NCI-H2196 (cell line): ENCODE results near the gene EYA3.

Source experiments
- DNase-seq: peaks from one replicate; lab custom pipeline; 2025; ENCODE audit not compliant: unreplicated experiment; lab: John Stamatoyannopoulos, UW

EYA3 gene

DNA sequence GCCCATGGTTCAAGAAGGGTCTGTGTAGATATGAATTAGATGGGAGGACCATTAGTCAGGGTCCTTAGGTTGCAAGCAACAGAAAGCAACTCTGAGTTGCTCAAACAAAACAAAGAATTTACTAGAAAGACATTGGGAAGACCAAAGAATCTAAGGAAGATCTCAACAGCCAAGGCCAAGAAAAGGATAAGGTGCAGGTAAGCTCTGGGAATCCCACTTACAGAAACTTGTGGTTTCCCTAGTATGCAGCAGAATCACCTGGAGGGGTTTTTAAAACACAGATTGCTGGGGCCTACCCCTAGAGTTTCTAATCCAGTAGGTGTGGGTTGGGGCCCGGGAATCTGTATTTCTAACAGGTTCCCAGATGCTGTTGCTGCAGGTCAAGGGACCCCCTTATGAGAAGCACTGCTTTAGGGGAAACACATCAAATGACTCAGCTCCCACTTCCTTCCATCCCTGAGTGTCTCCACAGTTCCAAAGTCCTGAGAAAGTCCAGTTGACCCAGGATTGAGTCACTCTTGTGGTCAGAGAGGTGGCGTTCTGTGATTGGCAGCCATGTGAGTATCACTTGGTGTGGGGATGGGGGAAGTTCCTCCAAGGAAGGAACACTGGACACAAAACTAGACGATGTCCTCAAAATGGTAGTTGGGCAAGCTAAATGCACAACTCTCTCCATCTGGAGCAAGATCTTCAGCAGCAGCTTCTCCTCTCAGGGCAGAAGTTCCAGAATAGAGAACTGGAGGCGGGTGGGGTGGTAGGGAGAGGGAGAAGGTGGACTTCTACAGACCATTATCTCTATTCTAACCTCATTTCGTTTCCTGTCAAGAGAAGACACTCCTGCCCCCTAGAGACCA, 24.2 kb upstream of the EYA3 start:
- DNase-seq = no peak

DNA sequence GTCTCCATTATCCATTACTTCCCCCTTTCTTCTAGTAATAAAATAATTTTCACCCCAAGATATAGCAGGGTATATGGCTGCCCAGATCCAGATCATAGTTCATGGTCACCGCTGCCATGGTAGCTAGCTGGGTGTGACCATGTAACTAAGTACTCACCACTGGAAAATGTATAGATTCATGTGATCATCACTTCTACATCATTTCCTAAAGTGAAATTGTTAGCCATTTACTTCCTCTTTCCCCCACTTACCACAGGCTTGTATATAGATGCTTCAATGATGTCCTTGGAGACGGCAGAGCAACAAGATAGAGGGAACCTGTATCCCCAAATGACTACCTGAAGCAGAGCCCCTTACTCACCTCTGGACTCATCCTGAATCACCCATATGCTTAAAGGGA, 22.7 kb upstream of the EYA3 start:
- DNase-seq = no peak

DNA sequence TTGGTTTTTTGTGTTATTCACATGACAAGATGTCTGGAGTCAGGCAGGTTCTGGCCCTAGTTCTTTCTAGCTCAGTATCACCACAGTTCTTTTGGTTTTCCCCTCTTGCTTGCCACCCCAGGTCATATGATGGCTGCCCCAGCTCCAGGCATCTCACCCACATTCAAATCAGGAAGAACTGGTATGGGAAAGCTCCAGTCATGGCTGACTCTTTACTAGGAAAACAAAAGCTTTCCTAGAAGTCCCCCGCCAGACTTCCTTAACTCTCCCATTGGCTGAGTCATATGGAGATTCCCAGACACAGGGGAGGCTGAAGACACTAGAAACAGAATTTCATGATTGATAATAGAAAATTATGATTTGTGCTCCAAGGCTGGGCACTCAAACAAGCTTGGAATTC, 22.1 kb upstream of the EYA3 start:
- DNase-seq = no peak

DNA sequence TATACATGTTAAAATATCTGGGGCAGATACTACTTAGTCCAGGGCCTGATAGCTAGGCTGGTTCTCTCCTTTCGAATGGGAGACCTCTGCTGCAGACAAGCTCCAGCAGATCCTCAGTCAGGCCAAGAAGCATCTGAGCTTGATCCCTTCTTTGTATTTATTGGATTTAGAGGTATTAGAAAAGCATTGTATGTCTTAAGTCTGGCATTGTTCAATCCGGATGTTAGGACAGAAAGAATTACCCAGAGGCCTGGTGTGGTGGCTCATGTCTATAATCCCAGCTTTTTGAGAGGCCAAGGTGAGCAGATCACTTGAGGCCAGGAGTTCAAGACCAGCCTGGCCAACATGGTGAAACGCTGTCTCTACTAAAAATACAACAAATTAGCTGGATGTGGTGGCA, 21.2 kb upstream of the EYA3 start:
- no peak for DNase-seq

DNA sequence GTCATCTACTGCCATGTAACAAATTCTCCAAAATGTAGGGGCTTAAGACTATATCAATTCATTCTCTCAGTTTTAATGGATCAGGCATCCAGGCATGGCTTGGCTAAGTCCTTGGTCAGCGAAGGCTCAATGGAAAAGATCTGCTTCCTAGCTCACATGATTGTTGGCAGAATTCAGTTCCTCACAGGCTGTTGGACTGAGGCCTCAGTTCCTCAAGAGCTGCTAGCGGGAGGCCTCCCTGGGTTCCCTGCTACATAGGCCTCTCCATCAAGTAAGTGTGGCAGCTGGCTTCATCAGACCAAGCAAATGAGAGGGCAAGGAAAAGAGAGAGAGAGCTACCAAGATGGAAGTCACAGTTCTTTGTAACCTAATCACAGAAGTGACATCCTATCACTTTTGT, 19.6 kb upstream of the EYA3 start:
- no peak for DNase-seq

DNA sequence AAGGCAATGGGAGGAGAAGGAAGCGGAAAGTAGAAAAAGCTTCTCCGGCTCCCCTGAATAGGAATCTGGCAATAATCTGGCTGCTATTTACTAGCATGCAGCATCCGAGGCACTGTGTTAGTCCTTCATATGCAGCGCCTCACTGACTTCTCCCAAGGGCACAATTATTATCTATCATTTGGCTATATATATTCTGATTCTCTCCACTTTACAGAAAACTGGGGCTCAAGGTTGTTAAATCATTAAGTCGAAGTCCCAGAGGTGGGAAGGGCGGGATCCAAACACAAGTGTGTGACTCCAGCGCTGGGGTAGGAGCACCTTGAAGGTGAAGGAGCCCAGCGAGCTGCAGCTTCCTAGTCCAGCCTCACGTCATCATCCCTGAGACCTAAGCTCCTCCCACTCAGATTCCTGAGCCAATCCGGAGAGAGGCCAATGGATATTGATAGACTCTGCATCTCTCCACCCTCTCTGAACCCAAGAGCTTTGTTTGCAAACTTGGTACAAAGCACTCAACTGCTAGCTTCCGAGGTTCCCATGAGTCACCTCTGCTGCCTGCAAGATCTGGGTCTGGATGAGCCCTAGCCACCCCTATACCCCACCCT, 16.6 kb upstream of the EYA3 start:
- DNase-seq = no peak

DNA sequence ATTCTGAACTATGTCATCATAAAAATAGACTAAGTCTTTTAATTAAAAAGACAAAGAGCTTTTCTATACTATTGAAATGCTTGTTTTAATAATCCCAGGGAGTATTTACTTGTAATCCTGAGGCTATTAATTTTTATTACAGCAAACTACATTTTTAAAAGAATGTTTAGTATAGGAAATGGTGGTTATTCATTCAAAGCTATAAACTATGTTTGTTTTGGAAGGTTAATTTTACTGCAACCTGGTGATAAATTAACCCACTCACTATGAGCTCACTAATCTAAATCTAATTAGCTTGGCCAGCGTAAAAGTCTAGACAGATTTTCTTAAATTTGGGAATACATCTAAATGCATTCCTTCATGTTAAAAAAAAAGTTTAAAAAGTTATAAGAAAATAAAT, 13.8 kb upstream of the EYA3 start:
- DNase-seq = no peak

DNA sequence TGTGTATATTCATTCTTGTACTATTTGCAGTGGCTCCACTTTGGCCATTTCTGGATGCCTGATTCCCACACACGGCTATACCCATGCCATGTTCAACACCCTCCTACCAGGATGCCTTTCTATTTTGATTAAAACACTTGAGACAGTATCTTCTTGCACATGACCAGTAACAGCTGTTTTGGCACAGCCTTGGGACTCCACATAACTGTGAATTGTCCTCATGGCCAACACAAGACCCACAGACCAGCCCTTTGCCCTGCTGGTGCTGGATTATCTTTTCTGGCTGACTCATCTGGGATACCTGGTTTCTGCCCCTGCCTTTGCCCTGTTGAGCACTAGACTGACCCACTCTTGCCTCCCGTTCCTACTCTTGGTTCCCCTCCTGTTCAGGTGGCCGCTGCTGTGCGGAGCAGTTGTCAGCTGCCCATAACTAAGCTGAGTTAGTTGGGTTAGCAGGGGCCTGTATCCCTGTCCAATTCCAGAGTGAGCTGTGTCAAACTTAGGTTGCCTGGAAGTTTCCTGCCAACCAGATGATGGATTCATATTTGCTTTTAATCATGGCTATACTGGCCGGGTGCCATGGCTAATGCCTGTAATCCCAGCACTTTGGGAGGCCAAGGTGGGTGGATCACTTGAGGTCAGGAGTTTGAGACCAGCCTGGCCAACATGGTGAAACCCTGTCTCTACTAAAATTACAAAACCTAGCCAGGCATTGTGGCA, 10.8 kb upstream of the EYA3 start:
- DNase-seq = no peak

DNA sequence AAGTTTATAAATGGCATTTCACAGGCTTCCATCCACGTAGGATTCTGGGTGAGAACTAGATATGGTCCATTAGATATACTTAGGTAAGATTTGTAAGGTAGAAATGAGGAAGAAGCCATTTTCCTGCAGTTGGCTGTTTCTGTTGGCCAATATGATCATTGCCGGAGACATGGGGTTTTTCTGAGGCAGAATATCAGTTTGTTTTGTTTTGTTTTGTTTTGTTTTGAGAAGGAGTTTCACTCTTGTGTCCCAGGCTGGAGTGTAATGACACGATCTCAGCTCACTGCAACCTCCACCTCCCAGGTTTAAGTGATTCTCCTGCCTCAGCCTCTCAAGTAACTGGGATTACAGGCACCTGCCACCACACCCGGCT, 8.7 kb upstream of the EYA3 start:
- no peak for DNase-seq

DNA sequence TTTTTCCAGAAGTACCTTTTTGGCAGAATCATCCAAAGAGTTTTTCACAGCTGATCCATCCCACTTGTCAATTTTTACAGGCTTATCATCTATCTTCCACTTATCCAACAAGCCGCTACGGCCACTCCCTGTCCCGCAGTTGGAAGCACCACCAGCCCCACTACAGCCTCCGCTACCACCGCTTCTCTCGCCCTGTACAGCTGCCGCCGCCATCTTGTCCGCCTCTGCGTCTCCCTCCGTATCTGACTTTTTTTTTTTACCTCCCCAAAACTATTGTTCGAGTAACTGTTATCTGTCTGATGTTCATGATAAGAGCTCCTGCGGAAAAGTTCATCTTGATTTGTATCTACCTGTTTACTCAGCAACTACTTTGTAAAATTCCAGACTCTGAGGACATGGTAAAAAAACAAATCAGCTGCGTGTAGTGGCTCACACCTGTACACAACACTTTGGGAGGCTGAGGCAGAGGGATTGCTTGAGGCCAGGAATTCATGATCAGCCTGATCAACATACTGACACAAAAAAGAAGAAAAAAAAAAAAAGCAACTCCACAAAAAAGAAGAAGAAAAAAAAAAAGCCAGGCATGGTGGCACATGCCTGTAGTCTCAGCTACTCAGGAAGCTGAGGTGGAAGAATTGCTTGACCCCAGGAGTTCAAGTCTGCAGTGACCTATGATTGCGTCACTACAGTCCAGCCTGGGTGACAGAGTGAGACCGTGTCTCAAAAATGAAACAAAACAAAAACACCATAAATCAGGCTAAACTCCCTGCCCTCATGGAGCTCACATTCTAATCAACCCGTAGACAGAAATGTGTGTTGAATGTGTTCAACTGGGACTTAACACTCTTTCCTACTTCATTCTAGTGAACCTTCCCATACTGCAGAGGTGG, 8.0 kb upstream of the EYA3 start:
- no peak for DNase-seq

DNA sequence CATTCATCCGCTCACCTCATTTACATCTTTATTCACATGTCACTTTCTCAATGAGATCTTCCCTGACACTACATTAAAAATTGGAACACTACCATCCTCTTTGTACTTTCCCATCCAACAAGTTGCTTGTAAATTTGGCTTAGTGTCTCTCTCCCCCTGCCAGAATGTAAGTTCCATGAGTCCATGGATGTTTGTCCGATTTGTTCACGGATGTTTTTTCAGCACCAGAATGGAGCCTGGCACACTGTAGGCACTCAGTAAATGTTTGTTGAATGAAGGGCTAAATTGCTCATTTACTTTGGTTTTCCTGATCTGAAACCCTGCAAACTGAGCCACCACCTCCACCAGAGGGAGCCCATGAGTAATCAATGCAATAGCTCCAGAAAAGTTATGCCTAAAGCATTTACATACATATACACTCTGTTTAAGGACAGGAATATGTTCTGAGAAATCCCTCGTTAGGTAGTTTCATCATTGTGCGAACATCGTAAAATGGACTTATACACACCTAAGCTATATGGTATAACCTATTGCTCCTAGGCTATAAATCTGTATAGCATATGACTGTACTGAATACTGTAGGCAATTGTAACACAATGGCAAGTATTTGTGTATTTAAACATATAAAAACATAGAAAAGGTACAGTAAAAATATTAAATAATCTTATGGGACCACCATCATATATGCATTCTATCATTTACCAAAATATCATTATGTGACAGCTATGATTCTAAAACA, 2.8 kb upstream of the EYA3 start:
- DNase-seq = peak; percentile 73

DNA sequence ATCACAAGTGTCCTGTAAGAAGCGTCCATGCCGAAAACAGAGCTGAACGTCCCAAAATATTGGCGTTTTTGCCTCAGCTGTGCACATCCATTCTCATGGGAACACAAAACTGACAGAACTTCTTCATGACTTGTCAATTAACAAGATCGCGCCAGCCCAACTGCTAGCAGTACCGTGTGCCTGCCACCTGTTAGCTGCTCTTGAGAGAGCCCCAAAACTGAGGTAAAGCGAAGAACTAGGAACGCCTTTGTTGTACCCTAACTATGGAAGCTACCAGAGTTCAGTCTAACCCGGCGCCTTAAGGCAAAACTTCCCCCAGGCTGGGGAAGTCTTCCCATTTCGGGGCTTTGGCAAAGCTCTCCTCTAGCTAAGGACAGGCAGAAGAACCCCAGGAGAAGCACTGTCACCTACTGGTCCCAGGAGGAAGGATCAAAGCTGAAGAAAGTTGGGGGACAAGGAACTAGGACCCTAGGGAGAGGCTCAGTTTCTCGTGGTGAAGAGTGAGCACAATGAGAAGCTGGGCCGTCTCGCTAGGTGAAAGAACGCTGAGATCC, 719 bp downstream of the EYA3 start:
- peak; percentile 7 for DNase-seq

DNA sequence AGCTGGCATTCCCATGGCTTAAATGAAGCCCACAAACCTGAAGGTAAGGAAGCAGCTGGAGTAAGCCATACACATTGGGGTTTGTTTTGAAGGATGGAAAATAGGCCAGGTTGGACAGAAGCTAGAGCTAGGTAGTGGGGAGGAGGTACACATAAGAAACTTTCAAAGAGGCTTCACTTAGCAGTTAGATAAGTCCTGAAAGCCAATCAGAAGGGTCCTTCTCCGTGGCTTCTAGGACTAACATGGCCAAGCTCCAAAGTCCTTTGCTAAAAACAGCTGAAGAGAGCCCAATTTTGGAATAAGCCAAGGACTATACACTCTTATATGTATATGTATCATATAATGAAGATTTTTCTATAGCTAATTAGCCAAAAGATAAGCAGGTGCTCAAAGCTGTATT, 1.8 kb downstream of the EYA3 start:
- no peak for DNase-seq

DNA sequence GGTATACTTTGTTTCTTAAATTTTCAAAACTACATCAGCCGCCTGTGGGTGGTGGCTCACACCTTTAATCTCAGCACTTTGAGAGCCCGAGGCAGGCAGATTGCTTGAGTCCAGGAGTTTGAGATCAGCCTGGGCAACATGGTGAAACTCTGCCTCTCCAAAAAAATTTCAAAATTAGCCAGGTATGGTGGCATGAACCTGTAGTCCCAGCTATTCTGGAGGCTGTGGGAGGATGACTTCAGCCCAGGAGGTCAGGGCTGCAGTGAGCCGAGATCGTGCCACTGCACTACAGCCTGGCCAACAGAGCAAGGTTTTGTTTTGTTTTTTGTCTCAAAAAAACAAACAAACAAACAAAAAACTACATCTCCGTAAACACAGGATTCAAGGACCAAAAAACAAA, 3.3 kb downstream of the EYA3 start:
- no peak for DNase-seq

DNA sequence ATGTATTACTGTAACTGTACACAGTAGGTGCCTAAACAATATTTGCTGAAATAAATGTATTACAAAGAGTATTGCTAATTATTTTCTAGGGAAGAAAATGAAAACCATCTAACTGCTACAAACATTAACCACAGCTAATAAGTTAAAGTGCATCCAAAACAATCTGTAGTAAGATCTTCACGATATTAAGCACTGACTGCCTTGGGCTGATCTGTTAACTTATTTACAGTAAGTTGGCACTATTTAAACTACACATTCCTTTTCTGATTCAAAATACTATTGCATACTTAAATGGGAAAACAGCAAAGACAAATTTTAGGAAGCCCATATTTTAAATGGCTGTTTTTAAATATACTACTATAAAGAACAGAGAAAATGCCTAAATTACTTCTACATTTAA, 4.5 kb downstream of the EYA3 start:
- DNase-seq = no peak

DNA sequence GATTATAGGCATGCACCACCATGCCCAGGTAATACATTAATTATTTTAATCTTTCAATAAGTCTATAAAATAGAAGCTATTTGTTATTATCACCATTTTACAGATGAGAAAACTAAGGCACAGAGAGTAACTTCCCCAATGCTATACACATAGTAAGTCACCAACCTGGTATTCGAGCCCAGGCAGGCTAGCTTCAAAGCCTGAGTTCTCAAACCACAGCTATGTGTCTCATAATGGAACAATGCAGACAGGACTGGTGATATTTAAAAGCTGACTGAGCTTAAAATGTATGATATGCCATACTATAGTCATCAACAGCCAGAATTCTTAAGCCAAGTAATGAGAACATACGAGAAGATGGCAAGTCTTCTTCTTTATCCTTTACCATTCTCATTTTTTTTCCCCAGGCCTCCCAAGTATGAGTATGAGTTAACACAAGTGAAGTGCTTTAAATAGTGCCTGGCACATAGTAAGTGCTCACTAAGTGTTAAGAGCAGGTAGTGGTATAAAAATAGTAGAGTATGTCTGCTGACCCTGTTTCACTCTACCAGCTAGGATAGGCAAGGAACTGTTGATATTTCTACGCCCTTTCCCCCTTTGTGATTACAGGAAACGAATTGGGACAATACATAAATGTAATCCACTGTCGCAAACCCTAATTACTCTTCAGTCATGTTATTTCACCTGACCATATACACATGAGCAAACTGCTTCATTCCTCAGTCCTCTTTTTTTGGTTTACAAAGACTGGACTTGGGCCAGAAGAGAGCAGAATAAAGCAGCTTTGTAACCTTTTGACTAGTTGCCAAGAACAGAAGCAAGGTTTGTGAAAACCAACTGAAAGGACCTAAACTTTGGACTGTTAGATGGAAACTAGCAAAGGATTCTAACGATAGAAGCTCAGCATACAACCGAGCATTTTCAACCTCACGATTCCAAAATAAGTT, 9.5 kb downstream of the EYA3 start:
- peak; percentile 27 for DNase-seq

DNA sequence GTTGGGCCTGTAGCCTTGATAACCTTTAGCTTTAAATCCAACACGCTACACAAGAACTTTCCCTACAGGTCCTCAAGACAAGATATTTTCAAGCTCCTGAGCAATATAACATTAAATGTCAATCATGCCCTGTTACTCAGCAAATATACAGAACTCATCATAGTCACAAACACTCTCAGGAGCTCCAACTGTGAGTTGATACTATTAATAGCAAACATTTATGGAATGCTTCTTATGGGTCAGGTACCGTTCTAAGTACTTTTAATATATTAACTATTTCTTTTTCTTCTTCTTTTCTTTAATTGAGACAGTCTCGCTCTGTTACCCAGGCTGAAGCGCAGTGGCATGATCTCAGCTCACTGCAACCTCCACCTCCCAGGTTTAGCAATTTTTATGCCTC, 10.1 kb downstream of the EYA3 start:
- DNase-seq = no peak

DNA sequence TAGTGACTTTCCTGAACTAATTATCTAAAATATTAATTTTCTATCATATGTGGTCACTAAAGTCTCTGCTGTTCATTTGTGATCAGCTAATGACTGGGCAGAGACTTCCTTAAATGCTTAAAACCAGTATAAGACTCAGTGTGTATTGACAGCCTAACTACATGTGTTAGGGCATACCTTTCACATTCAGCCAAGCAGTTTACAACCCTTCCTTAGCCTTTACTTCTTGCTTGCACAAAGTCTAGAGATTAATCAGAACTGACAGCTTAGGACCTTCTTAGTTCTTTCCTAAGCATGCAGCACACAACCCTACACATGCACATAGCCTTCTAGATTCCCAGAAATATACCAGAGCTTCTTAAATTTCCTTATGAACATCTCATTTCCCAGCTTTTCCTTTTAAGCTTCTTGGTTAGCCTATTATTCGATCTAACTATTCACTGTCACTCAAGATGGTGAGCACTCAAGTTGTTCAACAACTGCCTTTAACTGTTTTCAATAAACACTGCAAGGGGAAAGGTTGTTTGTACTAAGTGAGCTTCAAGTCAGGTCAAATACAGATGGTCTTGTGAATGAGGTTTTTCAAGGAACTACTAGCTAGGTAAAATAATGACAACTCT, 13.4 kb downstream of the EYA3 start:
- DNase-seq = no peak

DNA sequence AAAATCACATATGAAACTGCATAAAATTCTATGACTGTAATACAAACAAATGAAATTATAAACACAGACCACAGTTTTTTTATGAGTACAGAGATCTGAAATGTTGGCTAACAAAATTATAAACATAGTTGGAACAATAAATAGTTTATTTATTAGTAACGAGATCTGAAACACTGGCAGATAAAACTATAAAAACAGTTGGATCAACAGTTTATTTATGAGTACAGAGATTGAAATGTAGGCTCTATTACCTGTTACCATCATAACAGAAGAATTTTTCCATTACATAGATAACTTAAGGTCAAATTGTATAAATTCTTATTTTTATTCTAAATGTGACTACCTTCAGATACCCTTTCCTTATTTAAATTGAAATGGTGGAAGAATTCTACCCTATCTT, 14.5 kb downstream of the EYA3 start:
- DNase-seq = no peak
